Nephron progenitor cell (in vitro differentiated cells): ENCODE results near the gene PASK.

Source experiments
- DNase-seq: peaks from one replicate; pipeline ENCODE4 v3.0.0; 2021
- H3K27ac Mint-ChIP-seq: 2 replicates; pipeline ENCODE4 v1.8.0; 2021; ENCODE audit warnings: mild to moderate bottlenecking, moderate library complexity, mixed read lengths
- H3K27me3 Mint-ChIP-seq: 2 replicates; pipeline ENCODE4 v1.8.0; 2021; ENCODE audit warnings: mild to moderate bottlenecking, low read depth, mixed read lengths; ENCODE audit not compliant: poor library complexity
- H3K36me3 Mint-ChIP-seq: 2 replicates; pipeline ENCODE4 v1.8.0; 2021; ENCODE audit warnings: low read depth, mixed read lengths
- H3K4me1 Mint-ChIP-seq: 2 replicates; pipeline ENCODE4 v1.8.0; 2021; ENCODE audit warnings: mixed read lengths
- H3K4me3 Mint-ChIP-seq: 2 replicates; pipeline ENCODE4 v1.8.0; 2021; ENCODE audit warnings: mild to moderate bottlenecking, moderate library complexity, mixed read lengths
- H3K9me3 Mint-ChIP-seq: 2 replicates; pipeline ENCODE4 v1.8.0; 2021; ENCODE audit warnings: mild to moderate bottlenecking, moderate library complexity, mixed read lengths
- CTCF ChIP-seq: fragments of 200-600 bp; sonication (generic); IDR thresholded peaks from 2 replicates; pipeline ENCODE4 v1.5.0; 2021; ENCODE audit warnings: antibody characterized with exemption

The PASK gene

DNA sequence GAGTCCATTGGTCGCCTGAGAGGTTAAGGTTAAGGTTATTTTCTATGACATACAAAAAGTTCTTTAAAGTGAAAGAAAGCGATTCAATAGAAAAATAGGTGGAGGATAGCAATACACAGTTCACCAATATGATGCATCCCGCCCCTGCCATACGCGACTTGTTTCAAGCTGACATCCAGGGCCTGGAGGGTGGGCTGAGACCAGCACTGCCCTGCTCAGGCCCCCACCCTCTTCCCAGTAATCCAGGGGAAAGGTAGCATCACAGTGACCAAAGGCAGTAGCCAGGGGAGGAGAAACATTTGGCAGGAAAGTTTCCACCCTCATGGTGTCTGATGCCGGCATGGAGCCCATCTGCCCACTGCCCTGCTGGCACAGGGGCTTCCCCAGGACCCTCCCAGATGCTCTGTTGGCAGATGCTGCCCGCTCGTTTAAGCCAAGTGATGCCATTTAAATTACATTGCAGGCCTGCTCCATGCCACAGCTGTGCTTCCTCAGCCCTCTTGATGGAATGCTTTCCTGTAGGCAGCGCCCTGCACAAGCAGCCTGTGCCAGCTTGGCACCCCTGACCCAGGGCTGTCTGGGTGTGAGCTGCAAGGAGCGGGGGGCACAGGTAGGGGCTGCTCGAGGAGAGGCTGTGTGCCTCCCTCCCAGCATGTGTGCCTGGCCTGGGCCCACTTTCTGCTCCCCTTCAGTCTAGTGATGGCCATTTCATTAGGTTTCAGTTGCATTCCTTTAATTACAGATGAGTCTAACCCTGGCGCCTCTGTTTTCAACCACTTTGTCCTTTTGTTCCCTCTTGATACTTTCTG is 28.5 kb upstream of the PASK start:
- Mint-ChIP-seq H3K27me3 (no peaks in the 10 kb centered on the region), H3K4me3 (no peak overlapping the region), H3K4me1 (peaks cover 7% of the 10 kb centered on the region), H3K36me3 (peaks cover 30% of the 10 kb centered on the region), H3K9me3 (peaks cover 5% of the 10 kb centered on the region), H3K27ac (no peak overlapping the region)
- no peak for DNase-seq
- no peak for TF ChIP-seq CTCF

- no peak for TF ChIP-seq CTCF
- no peak overlapping the region for H3K4me3 Mint-ChIP-seq
Measured at GRCh38 chr2:241173557-241173956, 24.3 kb upstream of the PASK start.

GRCh38 chr2:241168366-241168765 is 19.1 kb upstream of the PASK start:
- peaks cover 6% of the 10 kb centered on the region for H3K27me3 Mint-ChIP-seq
- H3K4me1 Mint-ChIP-seq, result no peaks in the 10 kb centered on the region
- H3K4me3 Mint-ChIP-seq, result no peak overlapping the region
- no peak overlapping the region for H3K27ac Mint-ChIP-seq
- H3K9me3 Mint-ChIP-seq, result peaks cover 18% of the 10 kb centered on the region
- H3K36me3 Mint-ChIP-seq, result peaks cover 60% of the 10 kb centered on the region
- no peak for DNase-seq
- TF ChIP-seq CTCF, result no peak

More at GRCh38 chr2:241173557-241173956, 24.3 kb upstream of the PASK start:
- Mint-ChIP-seq H3K4me1 (no peaks in the 10 kb centered on the region), H3K36me3 (peaks cover 57% of the 10 kb centered on the region), H3K27me3 (peaks cover 2% of the 10 kb centered on the region), H3K9me3 (peaks cover 22% of the 10 kb centered on the region), H3K27ac (no peak overlapping the region)
- no peak for DNase-seq

DNA sequence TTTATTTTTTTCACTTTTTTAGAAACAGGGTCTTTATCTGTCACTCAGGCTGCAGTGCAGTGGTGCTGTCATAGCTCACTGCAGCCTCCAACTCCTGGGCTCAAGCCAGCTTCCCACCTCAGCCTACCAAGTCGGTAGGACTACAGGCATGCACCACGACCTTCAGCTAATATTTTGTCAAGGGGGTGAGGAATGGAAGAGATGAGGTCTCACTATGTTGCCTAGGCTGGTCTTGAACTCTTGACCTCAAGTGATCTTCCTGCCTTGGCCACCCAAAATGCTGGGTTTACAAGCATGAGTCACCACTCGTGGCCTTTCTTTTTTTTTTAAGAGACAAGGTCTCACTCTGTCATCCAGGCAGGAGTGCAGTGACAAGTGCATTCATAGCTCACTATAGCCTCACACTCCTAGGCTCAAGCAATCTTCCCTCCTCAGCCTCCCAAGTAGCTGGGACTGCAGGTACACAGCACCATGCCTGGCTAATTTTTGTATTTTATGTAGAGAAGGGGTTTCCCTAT is 14.4 kb upstream of the PASK start:
- no peak for DNase-seq
- Mint-ChIP-seq H3K4me1 (no peaks in the 10 kb centered on the region), H3K27ac (no peak overlapping the region), H3K9me3 (no peaks in the 10 kb centered on the region), H3K4me3 (no peak overlapping the region), H3K36me3 (peaks cover 26% of the 10 kb centered on the region), H3K27me3 (peaks cover 3% of the 10 kb centered on the region)
- TF ChIP-seq CTCF, result no peak

- no peak for TF ChIP-seq CTCF
- H3K27me3 Mint-ChIP-seq, result no peaks in the 10 kb centered on the region
- peaks cover 6% of the 10 kb centered on the region for H3K4me1 Mint-ChIP-seq
- H3K27ac Mint-ChIP-seq, result no peak overlapping the region
- peaks cover 21% of the 10 kb centered on the region for H3K36me3 Mint-ChIP-seq
- no peak for DNase-seq
- H3K9me3 Mint-ChIP-seq, result no peaks in the 10 kb centered on the region
- no peak overlapping the region for H3K4me3 Mint-ChIP-seq
Measured at GRCh38 chr2:241161646-241162281, 12.5 kb upstream of the PASK start.
